Measurements from ENCODE around the gene REEP1.

REEP1 gene

GRCh38 chr2:86304416-86304815 lies 33.0 kb downstream of the REEP1 start:
- peaks cover 4 to 12% of the 10 kb centered on the region in 2 donors for H3K4me1 ChIP-seq (ENCODE audit: control insufficient read depth in 2 of 2, insufficient read depth in 1 of 2, low read depth in 1 of 2, low read length in 2 of 2)
- no peak overlapping the region for H3K4me2 ChIP-seq (ENCODE audit: insufficient read depth, low read length, poor library complexity, severe bottlenecking)
- H4K8ac ChIP-seq (ENCODE audit: low read depth, low read length), result no peak overlapping the region
- no peak overlapping the region for H3K4ac ChIP-seq (ENCODE audit: low read length)
- no CpG with 5 or more reads among the region's 3 CpGs for WGBS, 2 donors (ENCODE audit: extremely low coverage in 2 of 2, insufficient read length in 2 of 2, insufficient replicate concordance in 1 of 2)
- H3K79me1 ChIP-seq (ENCODE audit: low read depth, low read length), result no peaks in the 10 kb centered on the region
- H2BK12ac ChIP-seq (ENCODE audit: low read length), result no peak overlapping the region
- no peak overlapping the region for H2BK15ac ChIP-seq (ENCODE audit: low read length)
- H2AFZ ChIP-seq (ENCODE audit: low read length), result no peak overlapping the region
- no peak overlapping the region for H3K27ac ChIP-seq (replicated peaks; ENCODE audit: low read length)
- no peak overlapping the region for H2AK5ac ChIP-seq (ENCODE audit: low read depth, low read length)
- no peak overlapping the region for H4K91ac ChIP-seq (ENCODE audit: low read depth, low read length, poor library complexity)
- H3K36me3 ChIP-seq (replicated peaks in 1 of 2; ENCODE audit: control insufficient read depth in 2 of 2, insufficient read depth in 2 of 2, low read length in 2 of 2), result no peaks in the 10 kb centered on the region
- H2BK5ac ChIP-seq (ENCODE audit: low read length), result no peak overlapping the region
- DNase-seq (ENCODE audit: low spot score), result no peak
- no peaks in the 10 kb centered on the region for H3K9me3 ChIP-seq (replicated peaks in 1 of 2; ENCODE audit: control insufficient read depth in 2 of 2, insufficient read depth in 1 of 2, low read depth in 1 of 2, low read length in 2 of 2)
- H3K27me3 ChIP-seq (ENCODE audit: control insufficient read depth in 3 of 3, insufficient read depth in 3 of 3, low read depth in 1 of 3, low read length in 3 of 3), result peaks cover 0 to 39% (median 0%) of the 10 kb centered on the region in 3 experiments
- H3K18ac ChIP-seq (ENCODE audit: low read length), result no peak overlapping the region
- no peak overlapping the region for H3K23ac ChIP-seq (ENCODE audit: low read depth, low read length, poor library complexity)
- no peak overlapping the region for H3K4me3 ChIP-seq (ENCODE audit: low read length in 2 of 2)
- H3K14ac ChIP-seq (ENCODE audit: low read length), result peak overlapping the region; percentile 13
- no peak overlapping the region for H2BK120ac ChIP-seq (ENCODE audit: low read depth, low read length)
- no peak overlapping the region for H3K9ac ChIP-seq (ENCODE audit: low read depth, low read length, poor library complexity)

GRCh38 chr2:86302320-86302719 lies 35.1 kb downstream of the REEP1 start:
- H3K36me3 ChIP-seq (replicated peaks in 1 of 2; ENCODE audit: control insufficient read depth in 2 of 2, insufficient read depth in 2 of 2, low read length in 2 of 2), result no peaks in the 10 kb centered on the region
- H2BK15ac ChIP-seq (ENCODE audit: low read length), result no peak overlapping the region
- peak overlapping the region; percentile 12 for H3K27ac ChIP-seq (replicated peaks; ENCODE audit: low read length)
- peaks cover 4 to 17% of the 10 kb centered on the region in 2 donors for H3K4me1 ChIP-seq (ENCODE audit: control insufficient read depth in 2 of 2, insufficient read depth in 1 of 2, low read depth in 1 of 2, low read length in 2 of 2)
- WGBS, 2 donors (ENCODE audit: extremely low coverage in 2 of 2, insufficient read length in 2 of 2, insufficient replicate concordance in 1 of 2), result no CpG with 5 or more reads among the region's 1 CpG
- no peak overlapping the region for H2BK12ac ChIP-seq (ENCODE audit: low read length)
- H2AFZ ChIP-seq (ENCODE audit: low read length), result peak overlapping the region; percentile 69
- no peak overlapping the region for H3K4me2 ChIP-seq (ENCODE audit: insufficient read depth, low read length, poor library complexity, severe bottlenecking)
- H3K4ac ChIP-seq (ENCODE audit: low read length), result no peak overlapping the region
- no peaks in the 10 kb centered on the region for H3K79me1 ChIP-seq (ENCODE audit: low read depth, low read length)
- no peak overlapping the region for H2BK5ac ChIP-seq (ENCODE audit: low read length)
- no peak overlapping the region for H4K91ac ChIP-seq (ENCODE audit: low read depth, low read length, poor library complexity)
- H3K9ac ChIP-seq (ENCODE audit: low read depth, low read length, poor library complexity), result no peak overlapping the region
- no peak overlapping the region for H2AK5ac ChIP-seq (ENCODE audit: low read depth, low read length)
- no peaks in the 10 kb centered on the region for H3K9me3 ChIP-seq (replicated peaks in 1 of 2; ENCODE audit: control insufficient read depth in 2 of 2, insufficient read depth in 1 of 2, low read depth in 1 of 2, low read length in 2 of 2)
- no peak overlapping the region for H3K4me3 ChIP-seq (ENCODE audit: low read length in 2 of 2)
- no peak overlapping the region for H3K14ac ChIP-seq (ENCODE audit: low read length)
- peaks cover 0 to 31% (median 0%) of the 10 kb centered on the region in 3 experiments for H3K27me3 ChIP-seq (ENCODE audit: control insufficient read depth in 3 of 3, insufficient read depth in 3 of 3, low read depth in 1 of 3, low read length in 3 of 3)
- H3K23ac ChIP-seq (ENCODE audit: low read depth, low read length, poor library complexity), result no peak overlapping the region
- H3K18ac ChIP-seq (ENCODE audit: low read length), result no peak overlapping the region
- no peak for DNase-seq (ENCODE audit: low spot score)
- no peak overlapping the region for H2BK120ac ChIP-seq (ENCODE audit: low read depth, low read length)
- H4K8ac ChIP-seq (ENCODE audit: low read depth, low read length), result no peak overlapping the region

- no peaks in the 10 kb centered on the region for H3K9me3 ChIP-seq (replicated peaks in 1 of 2; ENCODE audit: control insufficient read depth in 2 of 2, insufficient read depth in 1 of 2, low read depth in 1 of 2, low read length in 2 of 2)
- no peak overlapping the region for H3K4ac ChIP-seq (ENCODE audit: low read length)
- peaks cover 0 to 31% (median 0%) of the 10 kb centered on the region in 3 experiments for H3K27me3 ChIP-seq (ENCODE audit: control insufficient read depth in 3 of 3, insufficient read depth in 3 of 3, low read depth in 1 of 3, low read length in 3 of 3)
- H3K79me1 ChIP-seq (ENCODE audit: low read depth, low read length), result no peaks in the 10 kb centered on the region
- no peak overlapping the region for H3K14ac ChIP-seq (ENCODE audit: low read length)
- no peak overlapping the region for H2BK120ac ChIP-seq (ENCODE audit: low read depth, low read length)
- no peak overlapping the region for H3K4me2 ChIP-seq (ENCODE audit: insufficient read depth, low read length, poor library complexity, severe bottlenecking)
- H2AK5ac ChIP-seq (ENCODE audit: low read depth, low read length), result no peak overlapping the region
- H2AFZ ChIP-seq (ENCODE audit: low read length), result peak overlapping the region; percentile 69
- H2BK12ac ChIP-seq (ENCODE audit: low read length), result no peak overlapping the region
- no peak overlapping the region for H4K91ac ChIP-seq (ENCODE audit: low read depth, low read length, poor library complexity)
- no peaks in the 10 kb centered on the region for H3K36me3 ChIP-seq (replicated peaks in 1 of 2; ENCODE audit: control insufficient read depth in 2 of 2, insufficient read depth in 2 of 2, low read length in 2 of 2)
- peak overlapping the region; percentile 12 for H3K27ac ChIP-seq (replicated peaks; ENCODE audit: low read length)
- H2BK5ac ChIP-seq (ENCODE audit: low read length), result no peak overlapping the region
- WGBS, 2 donors (ENCODE audit: extremely low coverage in 2 of 2, insufficient read length in 2 of 2, insufficient replicate concordance in 1 of 2), result no CpG with 5 or more reads among the region's 3 CpGs
- no peak overlapping the region for H3K4me3 ChIP-seq (ENCODE audit: low read length in 2 of 2)
- H3K23ac ChIP-seq (ENCODE audit: low read depth, low read length, poor library complexity), result no peak overlapping the region
- no peak overlapping the region for H4K8ac ChIP-seq (ENCODE audit: low read depth, low read length)
- no peak overlapping the region for H3K9ac ChIP-seq (ENCODE audit: low read depth, low read length, poor library complexity)
- DNase-seq (ENCODE audit: low spot score), result peak; percentile 17
- H3K18ac ChIP-seq (ENCODE audit: low read length), result no peak overlapping the region
- H3K4me1 ChIP-seq (ENCODE audit: control insufficient read depth in 2 of 2, insufficient read depth in 1 of 2, low read depth in 1 of 2, low read length in 2 of 2), result peaks cover 4 to 17% of the 10 kb centered on the region in 2 donors
- no peak overlapping the region for H2BK15ac ChIP-seq (ENCODE audit: low read length)
Measured at GRCh38 chr2:86301711-86302202, 35.7 kb downstream of the REEP1 start.

GRCh38 chr2:86301009-86301408 lies 36.4 kb downstream of the REEP1 start:
- no peak overlapping the region for H2BK5ac ChIP-seq (ENCODE audit: low read length)
- H3K14ac ChIP-seq (ENCODE audit: low read length), result no peak overlapping the region
- no peak overlapping the region for H3K9ac ChIP-seq (ENCODE audit: low read depth, low read length, poor library complexity)
- no peaks in the 10 kb centered on the region for H3K36me3 ChIP-seq (replicated peaks in 1 of 2; ENCODE audit: control insufficient read depth in 2 of 2, insufficient read depth in 2 of 2, low read length in 2 of 2)
- no peak overlapping the region for H3K4me3 ChIP-seq (ENCODE audit: low read length in 2 of 2)
- WGBS, 2 donors (ENCODE audit: extremely low coverage in 2 of 2, insufficient read length in 2 of 2, insufficient replicate concordance in 1 of 2), result no CpG with 5 or more reads among the region's 6 CpGs
- no peak overlapping the region for H4K91ac ChIP-seq (ENCODE audit: low read depth, low read length, poor library complexity)
- H3K27me3 ChIP-seq (ENCODE audit: control insufficient read depth in 3 of 3, insufficient read depth in 3 of 3, low read depth in 1 of 3, low read length in 3 of 3), result peaks cover 0 to 29% (median 0%) of the 10 kb centered on the region in 3 experiments
- no peak overlapping the region for H4K8ac ChIP-seq (ENCODE audit: low read depth, low read length)
- no peak overlapping the region for H3K27ac ChIP-seq (replicated peaks; ENCODE audit: low read length)
- H3K4me2 ChIP-seq (ENCODE audit: insufficient read depth, low read length, poor library complexity, severe bottlenecking), result no peak overlapping the region
- no peak overlapping the region for H3K18ac ChIP-seq (ENCODE audit: low read length)
- H3K23ac ChIP-seq (ENCODE audit: low read depth, low read length, poor library complexity), result no peak overlapping the region
- DNase-seq (ENCODE audit: low spot score), result no peak
- peaks cover 4 to 17% of the 10 kb centered on the region in 2 donors for H3K4me1 ChIP-seq (ENCODE audit: control insufficient read depth in 2 of 2, insufficient read depth in 1 of 2, low read depth in 1 of 2, low read length in 2 of 2)
- H3K4ac ChIP-seq (ENCODE audit: low read length), result no peak overlapping the region
- no peak overlapping the region for H2AFZ ChIP-seq (ENCODE audit: low read length)
- H2AK5ac ChIP-seq (ENCODE audit: low read depth, low read length), result no peak overlapping the region
- H3K9me3 ChIP-seq (replicated peaks in 1 of 2; ENCODE audit: control insufficient read depth in 2 of 2, insufficient read depth in 1 of 2, low read depth in 1 of 2, low read length in 2 of 2), result no peaks in the 10 kb centered on the region
- H3K79me1 ChIP-seq (ENCODE audit: low read depth, low read length), result no peaks in the 10 kb centered on the region
- H2BK12ac ChIP-seq (ENCODE audit: low read length), result no peak overlapping the region
- H2BK120ac ChIP-seq (ENCODE audit: low read depth, low read length), result no peak overlapping the region
- H2BK15ac ChIP-seq (ENCODE audit: low read length), result no peak overlapping the region
